HG03575 (cell line): ENCODE measurements around the gene ADCK1.
"Not testable (repeated sequence)": the region's sequence is repeated elsewhere in the genome, so short reads cannot be mapped to it uniquely, and the experiment has no call there.

Source experiments
- ATAC-seq: cut with Tn5 transposase; IDR thresholded peaks from one replicate; pipeline ENCODE4 v1.9.1; 2021; ENCODE audit not compliant: unreplicated experiment, insufficient number of reproducible peaks, low FRiP score; ENCODE audit errors: extremely low read depth

ADCK1 gene

DNA sequence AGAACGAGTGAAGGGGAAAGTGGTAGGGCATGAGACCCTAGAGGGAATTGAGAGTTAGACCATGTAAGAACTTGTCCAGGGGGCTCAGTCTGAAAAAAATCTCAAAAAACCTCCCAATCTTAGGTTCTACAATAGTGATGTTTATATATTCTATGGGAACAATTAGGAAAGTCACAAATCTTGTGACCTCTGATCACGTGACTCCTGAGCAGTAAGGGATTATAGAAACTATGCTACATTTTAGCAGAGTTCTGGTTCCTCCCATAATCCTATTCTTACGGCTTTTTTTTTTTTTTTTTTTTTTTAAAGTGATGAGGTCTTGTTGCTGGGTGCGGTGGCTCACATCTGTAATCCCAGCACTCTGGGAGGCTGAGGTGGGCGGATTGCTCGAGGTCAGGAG lies 5.8 kb downstream of the ADCK1 start:
- ATAC-seq: no peak

GRCh38 chr14:77808250-77808649 lies 8.3 kb downstream of the ADCK1 start:
- no peak for ATAC-seq

GRCh38 chr14:77809011-77809410 lies 9.1 kb downstream of the ADCK1 start:
- no peak for ATAC-seq

- no peak for ATAC-seq
These were observed 12.1 kb downstream of the ADCK1 start for GRCh38 chr14:77812028-77812427.

GRCh38 chr14:77812682-77813081 lies 12.8 kb downstream of the ADCK1 start:
- not testable (repeated sequence) for ATAC-seq

- no peak for ATAC-seq
These were observed 22.4 kb downstream of the ADCK1 start for GRCh38 chr14:77822307-77822706.

- ATAC-seq: no peak
These were observed 22.8 kb downstream of the ADCK1 start for GRCh38 chr14:77822741-77823140.

DNA sequence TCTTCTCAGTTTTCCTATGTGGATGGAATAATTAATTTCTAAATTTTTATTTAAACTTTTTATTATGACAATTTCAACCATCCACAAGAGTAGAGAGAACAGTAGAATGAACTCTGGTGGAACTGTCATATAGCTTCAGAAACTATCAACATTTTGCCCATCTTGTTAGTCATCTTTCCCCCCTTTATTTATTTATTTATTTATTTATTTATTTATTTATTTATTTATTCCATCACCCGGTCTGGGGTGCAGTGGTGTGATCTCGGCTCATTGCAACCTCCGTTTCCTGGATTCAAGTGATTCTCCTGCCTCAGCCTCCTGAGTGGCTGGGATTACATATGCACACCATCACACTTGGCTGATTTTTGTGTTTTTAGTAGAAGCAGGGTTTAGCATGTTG lies 23.5 kb downstream of the ADCK1 start:
- no peak for ATAC-seq

GRCh38 chr14:77825895-77826519 lies 26.1 kb downstream of the ADCK1 start:
- no peak for ATAC-seq

GRCh38 chr14:77830692-77831091 lies 30.8 kb downstream of the ADCK1 start:
- no peak for ATAC-seq

- ATAC-seq: no peak
These were observed 32.4 kb downstream of the ADCK1 start for GRCh38 chr14:77832297-77832696.

GRCh38 chr14:77837926-77838325 lies 38.0 kb downstream of the ADCK1 start:
- no peak for ATAC-seq

- no peak for ATAC-seq
These were observed 39.1 kb downstream of the ADCK1 start for GRCh38 chr14:77838831-77839511.

GRCh38 chr14:77843195-77843594 lies 43.3 kb downstream of the ADCK1 start:
- ATAC-seq: no peak

GRCh38 chr14:77843651-77844050 lies 43.7 kb downstream of the ADCK1 start:
- no peak for ATAC-seq

GRCh38 chr14:77844802-77845201 lies 44.9 kb downstream of the ADCK1 start:
- no peak for ATAC-seq

GRCh38 chr14:77848031-77848430 lies 48.1 kb downstream of the ADCK1 start:
- ATAC-seq: no peak

GRCh38 chr14:77849711-77850110 lies 49.8 kb downstream of the ADCK1 start:
- ATAC-seq: no peak

DNA sequence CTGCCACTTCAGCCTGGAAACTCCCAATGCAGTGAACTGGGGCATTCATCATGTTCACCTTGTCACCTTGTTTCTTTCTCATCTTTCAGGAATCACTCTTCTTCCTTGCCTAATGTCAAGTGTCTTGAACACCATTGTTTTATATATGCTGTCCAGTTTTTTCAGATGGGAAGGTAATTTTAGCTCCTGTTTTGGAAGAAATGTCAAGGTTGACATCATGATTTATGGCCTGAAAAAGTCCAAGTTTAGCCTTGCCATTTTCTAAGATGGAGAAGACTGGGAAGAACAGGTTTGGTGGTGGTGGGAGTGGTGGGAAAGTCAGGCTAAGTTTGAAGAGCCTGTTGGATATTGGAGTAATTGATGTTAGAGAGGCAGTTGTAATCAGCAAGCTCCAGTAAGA lies 54.0 kb downstream of the ADCK1 start:
- ATAC-seq: no peak

- no peak for ATAC-seq
These were observed 57.0 kb downstream of the ADCK1 start for GRCh38 chr14:77856941-77857340.
